LNCaP clone FGC (cell line): ENCODE data around the gene TMEM245.
A peak's percentile ranks its signal among the peaks of the same experiment; 100 is the strongest.

Experiments
- DNase-seq: peaks from one replicate; pipeline ENCODE4 v3.0.0-alpha.2; 2011; ENCODE audit warnings: low read depth
- H3K4me3 ChIP-seq: 2 replicates; pipeline ENCODE4 v1.5.1; 2011; ENCODE audit warnings: mild to moderate bottlenecking, low read depth, low read length, control low read depth
- TF ChIP-seq, protein P1 (sequence below): IDR thresholded peaks from 2 replicates; pipeline ENCODE4 v1.5.1; 2012; ENCODE audit warnings: mild to moderate bottlenecking; ENCODE audit not compliant: control insufficient read depth, insufficient read depth; ENCODE audit errors: extremely low read depth

The TMEM245 gene

DNA sequence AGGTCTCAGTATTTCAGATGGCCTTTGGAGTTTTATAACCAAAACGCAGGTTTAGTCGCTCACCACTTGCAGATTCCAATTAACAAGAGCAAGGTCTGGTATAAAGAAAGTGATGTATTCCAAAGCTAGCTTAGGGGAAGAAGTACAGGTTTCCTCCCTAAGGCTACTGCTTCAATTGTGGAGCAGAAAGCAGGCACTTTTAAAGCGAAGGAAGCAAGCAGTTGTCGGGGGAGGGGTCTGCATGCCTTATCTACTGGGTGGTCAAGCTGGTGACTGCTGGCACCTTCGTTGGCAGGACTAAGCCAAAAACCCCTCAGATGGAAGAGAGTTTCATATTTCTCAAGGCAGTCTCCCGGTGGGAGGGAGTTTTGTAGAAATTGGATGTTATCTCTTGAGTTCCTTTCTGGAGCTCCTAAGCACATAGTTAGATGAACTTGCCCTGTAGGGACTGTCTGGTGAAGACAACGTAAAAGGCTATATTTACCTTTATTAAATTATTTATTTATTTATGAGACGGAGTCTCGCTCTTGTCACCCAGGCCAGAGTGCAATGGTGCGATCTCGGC, 1.6 kb upstream of the TMEM245 start:
- H3K4me3 ChIP-seq = no peak overlapping the region
- DNase-seq = no peak
- TF ChIP-seq, protein P1, sequence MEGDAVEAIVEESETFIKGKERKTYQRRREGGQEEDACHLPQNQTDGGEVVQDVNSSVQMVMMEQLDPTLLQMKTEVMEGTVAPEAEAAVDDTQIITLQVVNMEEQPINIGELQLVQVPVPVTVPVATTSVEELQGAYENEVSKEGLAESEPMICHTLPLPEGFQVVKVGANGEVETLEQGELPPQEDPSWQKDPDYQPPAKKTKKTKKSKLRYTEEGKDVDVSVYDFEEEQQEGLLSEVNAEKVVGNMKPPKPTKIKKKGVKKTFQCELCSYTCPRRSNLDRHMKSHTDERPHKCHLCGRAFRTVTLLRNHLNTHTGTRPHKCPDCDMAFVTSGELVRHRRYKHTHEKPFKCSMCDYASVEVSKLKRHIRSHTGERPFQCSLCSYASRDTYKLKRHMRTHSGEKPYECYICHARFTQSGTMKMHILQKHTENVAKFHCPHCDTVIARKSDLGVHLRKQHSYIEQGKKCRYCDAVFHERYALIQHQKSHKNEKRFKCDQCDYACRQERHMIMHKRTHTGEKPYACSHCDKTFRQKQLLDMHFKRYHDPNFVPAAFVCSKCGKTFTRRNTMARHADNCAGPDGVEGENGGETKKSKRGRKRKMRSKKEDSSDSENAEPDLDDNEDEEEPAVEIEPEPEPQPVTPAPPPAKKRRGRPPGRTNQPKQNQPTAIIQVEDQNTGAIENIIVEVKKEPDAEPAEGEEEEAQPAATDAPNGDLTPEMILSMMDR = no peak

DNA sequence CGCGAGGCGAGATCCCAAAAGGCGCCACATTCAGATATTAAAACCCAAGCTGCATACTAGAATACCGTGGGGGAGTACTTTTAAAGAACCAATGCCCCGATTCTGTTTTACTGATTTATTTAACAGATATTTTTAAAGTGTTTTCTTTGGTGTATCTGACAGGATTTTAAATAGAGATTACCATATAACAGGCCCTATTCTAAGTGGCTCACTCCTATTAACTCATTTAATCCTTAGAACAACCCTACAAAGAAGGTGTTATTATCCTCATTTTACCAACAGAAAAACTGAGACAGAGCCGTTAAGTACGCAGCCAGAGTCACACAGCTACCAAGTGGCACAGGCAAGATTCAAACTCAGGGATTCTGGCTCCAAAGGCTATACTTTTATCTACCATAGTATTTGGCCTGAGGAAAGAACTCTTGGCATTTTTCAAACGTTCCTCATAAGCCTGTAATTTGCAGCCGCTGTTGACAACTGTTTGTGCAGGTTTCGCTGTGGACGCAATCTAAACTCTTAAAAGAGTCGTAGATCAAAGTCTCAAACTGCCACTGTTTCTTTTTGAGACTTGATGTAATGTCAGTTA, 550 bp upstream of the TMEM245 start:
- H3K4me3 ChIP-seq = peak overlapping the region; percentile 85
- TF ChIP-seq, protein P1 = no peak
- no peak for DNase-seq

DNA sequence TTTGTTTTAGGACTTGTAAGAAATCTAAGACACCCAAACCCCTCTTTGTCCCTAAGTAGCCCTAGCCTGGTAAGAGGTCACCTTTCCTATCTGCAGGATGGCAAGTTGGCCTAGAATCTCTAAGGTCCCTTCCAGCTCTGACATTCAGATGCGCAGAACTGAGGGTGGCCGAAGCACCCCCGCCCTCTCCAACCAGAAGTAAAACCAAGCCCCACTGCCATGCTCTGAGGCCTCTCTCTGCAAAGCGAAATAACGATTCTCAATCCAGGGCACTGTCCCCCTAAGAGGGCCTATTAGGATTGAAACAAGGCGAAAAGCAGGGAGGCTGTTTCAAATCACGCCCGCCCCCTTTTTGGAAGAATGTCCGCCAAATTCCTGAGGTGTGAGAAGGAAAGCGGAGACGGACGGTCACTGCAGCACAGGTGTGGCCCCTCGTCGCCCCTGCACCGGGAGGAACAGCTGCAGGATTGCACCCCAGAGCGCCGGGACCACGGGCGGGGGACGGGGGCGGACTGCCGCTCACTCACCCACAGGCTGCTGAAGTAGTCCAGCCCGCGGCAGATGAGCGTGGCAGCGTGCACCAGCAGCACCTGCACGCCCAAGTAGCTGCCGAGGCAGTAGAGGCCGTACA, 824 bp downstream of the TMEM245 start:
- TF ChIP-seq, protein P1 = no peak
- peak overlapping the region; percentile 85 for H3K4me3 ChIP-seq
- DNase-seq = no peak

DNA sequence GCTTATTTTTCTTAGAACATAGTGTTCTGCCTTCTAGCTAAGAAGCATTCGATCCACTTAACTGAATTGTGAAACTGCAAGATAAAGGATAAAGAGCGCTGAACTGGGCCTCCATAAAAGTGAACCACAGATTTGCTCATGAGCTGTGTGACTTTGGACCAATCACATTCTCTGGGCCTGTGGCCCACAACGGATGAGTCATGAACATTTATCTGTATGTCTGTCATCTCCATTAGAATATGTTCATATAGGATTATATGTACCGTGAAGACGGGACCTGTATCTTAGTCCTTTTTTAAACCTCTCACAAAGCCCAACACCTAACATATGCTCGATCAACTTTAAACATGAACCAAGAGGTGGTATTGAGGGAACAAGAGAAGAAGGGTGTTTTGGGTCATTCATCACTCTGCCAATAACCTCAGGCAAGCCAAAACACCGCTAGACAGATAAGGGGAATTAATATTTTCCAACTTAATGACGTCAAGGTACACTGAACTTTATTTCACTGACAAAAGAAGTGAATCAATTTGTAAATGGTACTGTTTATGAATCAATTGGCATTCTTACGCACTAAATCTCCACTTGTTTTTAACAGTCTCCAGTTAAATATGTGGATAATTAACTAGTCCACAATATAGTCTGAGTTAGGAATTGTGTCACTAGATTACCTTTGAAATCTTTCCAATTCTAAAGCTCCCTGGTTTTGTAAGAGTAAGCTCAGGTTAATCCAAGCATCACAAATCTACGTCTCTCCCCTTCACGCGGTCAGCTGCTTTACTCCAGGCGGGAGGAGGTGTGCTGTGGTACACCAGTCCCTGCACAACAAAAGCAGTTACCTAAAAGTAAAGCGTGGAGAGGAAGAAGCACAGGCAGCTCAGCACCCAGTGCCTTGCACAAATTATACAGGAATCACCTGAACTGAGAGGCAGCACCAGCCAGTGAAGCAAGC, 1.6 kb downstream of the TMEM245 start:
- H3K4me3 ChIP-seq = peak overlapping the region; percentile 85
- TF ChIP-seq, protein P1 = no peak
- DNase-seq = no peak

DNA sequence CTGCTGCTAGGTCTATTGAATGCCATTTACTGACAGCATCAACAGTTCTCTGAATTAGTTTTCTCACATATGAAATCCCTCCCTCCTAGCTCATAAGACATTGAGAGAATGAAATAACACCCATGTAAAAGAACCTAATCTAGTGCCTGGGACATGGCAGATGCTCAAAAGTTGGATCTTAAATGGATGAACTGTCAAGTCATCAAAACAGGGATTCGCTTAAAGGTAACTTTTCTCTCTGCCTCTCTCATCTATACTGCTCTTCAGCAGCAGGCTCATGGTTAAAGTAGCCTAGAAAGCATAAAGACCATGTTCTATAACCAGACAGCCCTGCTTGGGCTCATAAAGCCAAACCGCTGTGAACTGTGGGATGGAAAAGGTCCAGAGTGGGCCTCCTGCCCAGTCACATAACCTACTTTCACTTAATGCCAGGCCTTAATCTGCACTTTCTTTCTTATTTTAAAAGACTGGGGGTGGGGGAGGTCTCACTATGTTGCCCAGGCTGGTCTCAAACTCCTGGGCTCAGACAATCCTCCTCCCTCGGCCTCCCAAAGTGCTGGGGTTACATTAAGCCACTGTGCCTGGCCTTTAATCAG, 3.7 kb downstream of the TMEM245 start:
- no peak overlapping the region for H3K4me3 ChIP-seq
- no peak for DNase-seq
- TF ChIP-seq, protein P1 = no peak

DNA sequence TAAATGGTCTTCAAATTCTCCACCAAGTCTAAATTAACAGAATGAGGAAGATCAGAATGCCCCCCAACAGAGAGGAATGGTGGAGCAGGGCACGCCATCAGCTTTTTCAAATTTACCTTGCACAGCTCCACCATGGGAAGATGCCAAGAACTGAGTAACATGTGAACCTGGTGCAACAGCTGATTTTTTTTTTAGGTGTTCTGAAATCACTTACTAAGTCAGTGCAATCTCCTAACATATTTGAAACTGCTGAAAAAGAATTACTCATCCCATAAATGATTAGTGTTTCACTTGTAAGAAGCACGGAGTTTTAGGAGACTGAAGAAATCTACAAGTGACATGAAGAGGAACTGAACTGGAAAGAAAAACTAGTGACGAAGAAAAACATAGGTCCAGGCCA, 5.1 kb downstream of the TMEM245 start:
- no peak for DNase-seq
- TF ChIP-seq, protein P1 = no peak
- no peak overlapping the region for H3K4me3 ChIP-seq
